HG03280 (cell line): ENCODE results near the gene FCRL1.
A peak's percentile ranks its signal among the peaks of the same experiment; 100 is the strongest.

Experiments
- ATAC-seq: cut with Tn5 transposase; IDR thresholded peaks from one replicate; pipeline ENCODE4 v1.9.1; 2021; ENCODE audit warnings: mild to moderate bottlenecking, moderate library complexity; ENCODE audit not compliant: unreplicated experiment

FCRL1 gene

GRCh38 chr1:157803851-157804250 lies 16.1 kb downstream of the FCRL1 start:
- ATAC-seq, result no peak

GRCh38 chr1:157799996-157800395 lies 19.9 kb downstream of the FCRL1 start:
- ATAC-seq, result no peak

GRCh38 chr1:157798211-157798610 lies 21.7 kb downstream of the FCRL1 start:
- ATAC-seq, result no peak

GRCh38 chr1:157785248-157785647 lies 34.7 kb downstream of the FCRL1 start:
- no peak for ATAC-seq

- no peak for ATAC-seq
Observed at GRCh38 chr1:157784801-157785200, 35.1 kb downstream of the FCRL1 start.

GRCh38 chr1:157782931-157783330 lies 37.0 kb downstream of the FCRL1 start:
- no peak for ATAC-seq

- ATAC-seq, result peak; percentile 58
Observed at GRCh38 chr1:157781048-157781447, 38.9 kb downstream of the FCRL1 start.

- ATAC-seq, result no peak
Observed at GRCh38 chr1:157776971-157777391, 42.9 kb downstream of the FCRL1 start, which contains the start of gene FCRL2. Gene FCRL2, minus strand, starts transcription at chr1:157777132. Its CDS starts 59 bp downstream, at chr1:157777073.

- no peak for ATAC-seq
Observed at GRCh38 chr1:157775101-157775870, 44.6 kb downstream of the FCRL1 start.

GRCh38 chr1:157774412-157774811 lies 45.5 kb downstream of the FCRL1 start:
- ATAC-seq, result no peak

- peak; percentile 74 for ATAC-seq
Observed at GRCh38 chr1:157773493-157774350, 46.2 kb downstream of the FCRL1 start.

- ATAC-seq, result no peak
Observed at GRCh38 chr1:157771661-157772425, 48.1 kb downstream of the FCRL1 start.

- ATAC-seq, result no peak
Observed at GRCh38 chr1:157770442-157771043, 49.4 kb downstream of the FCRL1 start.

GRCh38 chr1:157766792-157767191 lies 53.1 kb downstream of the FCRL1 start:
- ATAC-seq, result no peak

GRCh38 chr1:157758018-157758417 lies 61.9 kb downstream of the FCRL1 start:
- no peak for ATAC-seq

GRCh38 chr1:157753611-157754010 lies 66.3 kb downstream of the FCRL1 start:
- no peak for ATAC-seq

- ATAC-seq, result no peak
Observed at GRCh38 chr1:157751283-157751682, 68.6 kb downstream of the FCRL1 start.

- ATAC-seq, result no peak
Observed at GRCh38 chr1:157748262-157748817, 71.6 kb downstream of the FCRL1 start.
